Testis (tissue), 2 donors: ENCODE results near the gene CREBBP.

ENCODE experiments used
- CTCF ChIP-seq, 3 experiments: fragments of 450-650 bp in 2 of 3; fragments of 200-600 bp in 1 of 3; sonication (generic) in 1 of 3; IDR thresholded peaks; one replicate each; pipeline ENCODE4 v1.5.1; 2016 to 2019; ENCODE audit warnings: antibody characterized with exemption in 3 of 3, mild to moderate bottlenecking in 2 of 3, moderate library complexity in 1 of 3
- POLR2A ChIP-seq: fragments of 450-650 bp; IDR thresholded peaks from one replicate; pipeline ENCODE4 v1.6.1; 2017; ENCODE audit warnings: antibody characterized with exemption, mild to moderate bottlenecking, moderate library complexity

GRCh38 chr16:3920206-3920605 is 39.7 kb upstream of the CREBBP start:
- TF ChIP-seq CTCF (IDR thresholded peaks at IDR 0.05) (no peak), POLR2A (no peak)
